Activated CD4-positive, CD25-positive, alpha-beta regulatory T cell (primary cell): ENCODE measurements around the gene TMEM52.

Experiments used
- DNase-seq, 4 experiments: peaks; one replicate each; lab custom pipeline; 2025; lab: John Stamatoyannopoulos, UW

TMEM52 gene

GRCh38 chr1:1872329-1872994 is 46.6 kb downstream of the TMEM52 start:
- no peak for DNase-seq

DNA sequence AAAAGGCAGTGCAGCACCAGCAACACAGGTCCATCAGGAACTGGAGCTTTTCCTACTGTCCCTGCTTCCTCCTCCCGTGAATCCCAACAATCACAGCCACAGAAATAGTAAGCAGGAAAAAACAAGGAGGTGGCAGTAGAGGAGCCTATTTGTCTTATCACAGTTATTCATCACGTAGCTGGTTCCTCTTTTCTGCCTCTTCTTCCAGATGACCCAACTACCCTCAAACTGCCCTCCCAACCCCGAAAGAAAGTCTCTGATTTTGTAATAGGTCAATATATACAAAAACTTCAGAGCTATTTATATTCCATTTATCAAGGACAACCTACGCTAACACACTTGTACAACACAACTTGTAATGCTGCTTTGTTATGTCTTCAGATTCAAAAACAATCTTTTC is 49.6 kb downstream of the TMEM52 start:
- no peak for DNase-seq
